CD4-positive, alpha-beta T cell (primary cell): Measurements from ENCODE around the gene C11orf68. TPM values are rescaled to one million over a fixed set of nuclear protein-coding genes. Genes with fewer than 3 reads are reported as not detected.

Experiments
- ATAC-seq: fragments of 200-7000 bp; cut with Tn5 transposase; one replicate; pipeline ENCODE4 v1.10.0; 2022; ENCODE audit warnings: mild to moderate bottlenecking; ENCODE audit not compliant: poor library complexity
- CTCF ChIA-PET: fragments of 350-600 bp; sonication (Branson Sonifier 250); formaldehyde crosslinking; loops from one replicate; lab custom pipeline; 2021; ENCODE audit warnings: antibody characterized with exemption, inconsistent platforms; lab: Charles Lee
- POLR2A ChIA-PET: fragments of 350-600 bp; sonication (Branson Sonifier 250); formaldehyde crosslinking; loops from one replicate; lab custom pipeline; 2021; ENCODE audit warnings: antibody characterized with exemption, inconsistent platforms; lab: Charles Lee
- DNase-seq, 14 experiments: peaks; one replicate each; pipeline ENCODE4 v3.0.0-alpha.2; 2013 to 2020; ENCODE audit warnings: mixed read lengths in 2 of 14
- H3K27ac ChIP-seq, 2 donors: one replicate each; pipeline versions ENCODE4 v1.5.1 to v1.7.0; 2013; ENCODE audit warnings: low read length in 2 of 2, low read depth in 1 of 2, mild to moderate bottlenecking in 1 of 2
- H3K27me3 ChIP-seq, 2 experiments: 1 replicate in 1 of 2; 2 replicates in 1 of 2; pipeline versions ENCODE4 v1.6.1 to v1.7.0; 2013; ENCODE audit warnings: low read length in 2 of 2, control low read depth in 1 of 2, mild to moderate bottlenecking in 1 of 2, moderate library complexity in 1 of 2; ENCODE audit not compliant: insufficient read depth in 2 of 2, control insufficient read depth in 1 of 2
- H3K36me3 ChIP-seq: one replicate; pipeline ENCODE4 v1.6.1; 2013; ENCODE audit warnings: low read length, control low read depth; ENCODE audit not compliant: insufficient read depth
- H3K4me1 ChIP-seq: one replicate; pipeline ENCODE4 v1.6.1; 2013; ENCODE audit warnings: low read length, control low read depth; ENCODE audit not compliant: insufficient read depth
- H3K4me3 ChIP-seq: one replicate; pipeline ENCODE4 v1.5.1; 2013; ENCODE audit warnings: mild to moderate bottlenecking, low read length, moderate library complexity
- H3K9me3 ChIP-seq, 2 experiments: 1 replicate in 1 of 2; 2 replicates in 1 of 2; pipeline versions ENCODE4 v1.6.1 to v1.7.0; 2013; ENCODE audit warnings: low read length in 2 of 2, mild to moderate bottlenecking in 2 of 2, control low read depth in 1 of 2, moderate library complexity in 1 of 2; ENCODE audit not compliant: control insufficient read depth in 1 of 2, insufficient read depth in 1 of 2
- H3K27ac Mint-ChIP-seq: one replicate; pipeline ENCODE4 v1.8.0; 2020; ENCODE audit warnings: mixed read lengths
- H3K27me3 Mint-ChIP-seq: one replicate; pipeline ENCODE4 v1.8.0; 2021; ENCODE audit warnings: mixed read lengths
- H3K36me3 Mint-ChIP-seq: one replicate; pipeline ENCODE4 v1.8.0; 2021; ENCODE audit warnings: low read depth, mixed read lengths
- H3K4me1 Mint-ChIP-seq: one replicate; pipeline ENCODE4 v1.8.0; 2021; ENCODE audit warnings: low read depth, mixed read lengths
- H3K4me3 Mint-ChIP-seq: one replicate; pipeline ENCODE4 v1.8.0; 2020; ENCODE audit warnings: mild to moderate bottlenecking, mixed read lengths
- H3K9me3 Mint-ChIP-seq: one replicate; pipeline ENCODE4 v1.8.0; 2020; ENCODE audit warnings: mixed read lengths
- CTCF ChIP-seq: fragments of 200-600 bp; IDR thresholded peaks from one replicate; pipeline ENCODE4 v1.8.0; 2022; ENCODE audit warnings: antibody characterized with exemption, mild to moderate bottlenecking
- intact Hi-C, 2 experiments: fragments of 100-400 bp; cut with DNase I in 1 of 2; cut with micrococcal nuclease in 1 of 2; formaldehyde crosslinking; loops; one replicate each; pipeline versions ENCODE4 v1.15.1 to v1.9.0; 2023 to 2025; cut with DNase I, micrococcal nuclease
- total RNA-seq, 174 experiments: library from RNA in 2 of 174; stranded (reverse) in 2 of 174; gene quantifications; one replicate each; pipeline ENCODE4 v1.2.3 and lab custom pipeline; 2021 to 2026

C11orf68 gene
- total RNA-seq, 2 experiments from 2014 or later = 13.7 to 13.8 TPM

GRCh38 chr11:65870706-65871681 lies 47.9 kb downstream of the C11orf68 start:
- CTCF ChIA-PET = interaction anchor here (1.0 to 1.5 kb wide), 3 partner anchors 11 to 18 kb away, joined by 3 to 7 read pairs (median 5); partner anchors contain the start of genes FIBP and MUS81
- no peak overlapping the region for H3K27ac Mint-ChIP-seq
- no peaks in the 10 kb centered on the region for H3K27me3 ChIP-seq
- peaks cover 21% of the 10 kb centered on the region for H3K36me3 ChIP-seq
- TF ChIP-seq CTCF = no peak
- no peak overlapping the region for H3K4me3 ChIP-seq
- POLR2A ChIA-PET = interaction anchor here (0.7 to 7.1 kb wide), 5 partner anchors 9 to 20 kb away, joined by 3 to 137 read pairs (median 7); partner anchors contain the start of genes CCDC85B, CFL1, CTSW and FIBP
- H3K9me3 ChIP-seq = no peaks in the 10 kb centered on the region
- H3K36me3 Mint-ChIP-seq = peaks cover 14% of the 10 kb centered on the region
- DNase-seq = no peak
- H3K27ac ChIP-seq = no peak overlapping the region
- no peaks in the 10 kb centered on the region for H3K27me3 Mint-ChIP-seq
- H3K4me1 Mint-ChIP-seq = peaks cover 16% of the 10 kb centered on the region
- H3K4me1 ChIP-seq = peaks cover 41% of the 10 kb centered on the region
- peak overlapping the region; percentile 48 for H3K4me3 Mint-ChIP-seq
- no peak for ATAC-seq
- no peaks in the 10 kb centered on the region for H3K9me3 Mint-ChIP-seq
- intact Hi-C loops = no loop called here

- no peak overlapping the region for H3K4me3 ChIP-seq
- POLR2A ChIA-PET = interaction anchor here (0.9 to 7.1 kb wide), 4 partner anchors 11 to 28 kb away, joined by 3 to 137 read pairs (median 10); partner anchors contain the start of genes CCDC85B, CFL1 and MUS81
- no peaks in the 10 kb centered on the region for H3K27me3 Mint-ChIP-seq
- H3K4me3 Mint-ChIP-seq = peak overlapping the region; percentile 48
- peaks cover 22% of the 10 kb centered on the region for H3K36me3 Mint-ChIP-seq
- ATAC-seq (no peak), DNase-seq (no peak)
- H3K36me3 ChIP-seq = peaks cover 28% of the 10 kb centered on the region
- H3K27ac Mint-ChIP-seq = no peak overlapping the region
- H3K27me3 ChIP-seq = no peaks in the 10 kb centered on the region
- peaks cover 16% of the 10 kb centered on the region for H3K4me1 Mint-ChIP-seq
- CTCF ChIA-PET = interaction anchor here (1.0 to 1.8 kb wide), 3 partner anchors 11 to 18 kb away, joined by 3 to 14 read pairs (median 7); partner anchors contain the start of genes FIBP and MUS81
- H3K9me3 ChIP-seq = no peaks in the 10 kb centered on the region
- intact Hi-C loops = no loop called here
- peaks cover 41% of the 10 kb centered on the region for H3K4me1 ChIP-seq
- no peak for TF ChIP-seq CTCF
- H3K9me3 Mint-ChIP-seq = no peaks in the 10 kb centered on the region
- H3K27ac ChIP-seq = no peak overlapping the region
Measured at GRCh38 chr11:65870307-65870658, 48.6 kb downstream of the C11orf68 start.

GRCh38 chr11:65869643-65870306 lies 49.1 kb downstream of the C11orf68 start:
- ChIA-PET CTCF (interaction anchor here (1.0 to 1.8 kb wide), 3 partner anchors 10 to 19 kb away, joined by 3 to 14 read pairs (median 3); partner anchors contain the start of genes FIBP and MUS81), POLR2A (interaction anchor here (0.9 to 7.1 kb wide), 4 partner anchors 10 to 29 kb away, joined by 3 to 137 read pairs (median 4); partner anchors contain the start of genes CFL1, FIBP and MUS81)
- Histone ChIP-seq H3K4me3 (no peak overlapping the region), H3K27ac (no peak overlapping the region), H3K36me3 (peaks cover 33% of the 10 kb centered on the region), H3K27me3 (no peaks in the 10 kb centered on the region), H3K4me1 (peaks cover 41% of the 10 kb centered on the region), H3K9me3 (no peaks in the 10 kb centered on the region)
- Mint-ChIP-seq H3K27me3 (no peaks in the 10 kb centered on the region), H3K4me3 (peak overlapping the region; percentile 42), H3K36me3 (peaks cover 27% of the 10 kb centered on the region), H3K9me3 (no peaks in the 10 kb centered on the region), H3K27ac (no peak overlapping the region), H3K4me1 (peaks cover 16% of the 10 kb centered on the region)
- ATAC-seq = no peak
- intact Hi-C loops = no loop called here
- TF ChIP-seq CTCF = no peak
- DNase-seq = no peak
